Measurements from ENCODE around the gene EPG5.

- TF ChIP-seq, protein P1, sequence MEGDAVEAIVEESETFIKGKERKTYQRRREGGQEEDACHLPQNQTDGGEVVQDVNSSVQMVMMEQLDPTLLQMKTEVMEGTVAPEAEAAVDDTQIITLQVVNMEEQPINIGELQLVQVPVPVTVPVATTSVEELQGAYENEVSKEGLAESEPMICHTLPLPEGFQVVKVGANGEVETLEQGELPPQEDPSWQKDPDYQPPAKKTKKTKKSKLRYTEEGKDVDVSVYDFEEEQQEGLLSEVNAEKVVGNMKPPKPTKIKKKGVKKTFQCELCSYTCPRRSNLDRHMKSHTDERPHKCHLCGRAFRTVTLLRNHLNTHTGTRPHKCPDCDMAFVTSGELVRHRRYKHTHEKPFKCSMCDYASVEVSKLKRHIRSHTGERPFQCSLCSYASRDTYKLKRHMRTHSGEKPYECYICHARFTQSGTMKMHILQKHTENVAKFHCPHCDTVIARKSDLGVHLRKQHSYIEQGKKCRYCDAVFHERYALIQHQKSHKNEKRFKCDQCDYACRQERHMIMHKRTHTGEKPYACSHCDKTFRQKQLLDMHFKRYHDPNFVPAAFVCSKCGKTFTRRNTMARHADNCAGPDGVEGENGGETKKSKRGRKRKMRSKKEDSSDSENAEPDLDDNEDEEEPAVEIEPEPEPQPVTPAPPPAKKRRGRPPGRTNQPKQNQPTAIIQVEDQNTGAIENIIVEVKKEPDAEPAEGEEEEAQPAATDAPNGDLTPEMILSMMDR (IDR thresholded peaks at IDR 0.05) = peak; percentile 20; the same call in 1 of the 2 replicates
- no peak for TF ChIP-seq ZFX (IDR thresholded peaks at IDR 0.05; ENCODE audit: borderline replicate concordance)
Observed at GRCh38 chr18:45850021-45850420, 117.1 kb downstream of the EPG5 start.
